GM19099 (cell line): Measurements from ENCODE around the gene CHRM1.

ENCODE experiments used
- POLR2A ChIP-seq: IDR thresholded peaks from 3 replicates; pipeline ENCODE4 v1.6.1; 2011; ENCODE audit warnings: low read depth; ENCODE audit not compliant: insufficient read length; ENCODE audit errors: extremely low read depth

CHRM1 gene

GRCh38 chr11:62921201-62921572 is at the start of gene CHRM1:
CHRM1 (minus strand) TSS chr11:62921363; CDS start chr11:62911100, 10,263 bp downstream.
- TF ChIP-seq POLR2A: no peak

- TF ChIP-seq POLR2A: no peak
Measured at GRCh38 chr11:62965574-62965973, 44.4 kb upstream of the CHRM1 start.

GRCh38 chr11:62962391-62962790 is 41.2 kb upstream of the CHRM1 start:
- TF ChIP-seq POLR2A: no peak

GRCh38 chr11:62961017-62961570 is 39.9 kb upstream of the CHRM1 start:
- TF ChIP-seq POLR2A: no peak

GRCh38 chr11:62959422-62959980 is 38.3 kb upstream of the CHRM1 start:
- TF ChIP-seq POLR2A: no peak

GRCh38 chr11:62958547-62959421 is 37.6 kb upstream of the CHRM1 start:
- no peak for TF ChIP-seq POLR2A

GRCh38 chr11:62957147-62957546 is 36.0 kb upstream of the CHRM1 start:
- no peak for TF ChIP-seq POLR2A

- no peak for TF ChIP-seq POLR2A
Measured at GRCh38 chr11:62954478-62954877, 33.3 kb upstream of the CHRM1 start.

- no peak for TF ChIP-seq POLR2A
Measured at GRCh38 chr11:62953811-62954210, 32.6 kb upstream of the CHRM1 start.

GRCh38 chr11:62948765-62949320 is 27.7 kb upstream of the CHRM1 start:
- TF ChIP-seq POLR2A: no peak

GRCh38 chr11:62934496-62934785 is 13.3 kb upstream of the CHRM1 start:
- no peak for TF ChIP-seq POLR2A

GRCh38 chr11:62933750-62934495 is 12.8 kb upstream of the CHRM1 start:
- TF ChIP-seq POLR2A: no peak

GRCh38 chr11:62933285-62933684 is 12.1 kb upstream of the CHRM1 start:
- TF ChIP-seq POLR2A: no peak

GRCh38 chr11:62931499-62932278 is 10.5 kb upstream of the CHRM1 start:
- TF ChIP-seq POLR2A: no peak
